Activated CD8-positive, alpha-beta T cell treated with anti-CD3 and anti-CD28 coated beads, Interleukin-2, amount 10 ng/mL, durations not matched to agents 7 days and 5 days (primary cell): ENCODE measurements around the gene MSI2. TPM values are rescaled to one million over a fixed set of nuclear protein-coding genes. Genes with fewer than 3 reads are reported as not detected.
"Not testable (repeated sequence)": the region's sequence is repeated elsewhere in the genome, so short reads cannot be mapped to it uniquely, and the experiment has no call there.

Experiments used
- ATAC-seq: fragments of 150-1000 bp; cut with Tn5 transposase; one replicate; pipeline ENCODE4 v1.10.0; 2021; ENCODE audit warnings: moderate library complexity
- CTCF ChIA-PET: fragments of 350-600 bp; sonication (Branson Sonifier 250); formaldehyde crosslinking; loops from one replicate; lab custom pipeline; 2021; ENCODE audit warnings: antibody characterized with exemption; lab: Charles Lee
- POLR2A ChIA-PET: fragments of 350-600 bp; sonication (Branson Sonifier 250); formaldehyde crosslinking; loops from one replicate; lab custom pipeline; 2021; ENCODE audit warnings: antibody characterized with exemption; lab: Charles Lee
- DNase-seq: peaks from one replicate; pipeline ENCODE4 v3.0.0-alpha.2; 2020
- H3K27ac Mint-ChIP-seq: one replicate; pipeline ENCODE4 v1.8.0; 2021; ENCODE audit warnings: mild to moderate bottlenecking, mixed read lengths
- H3K27me3 Mint-ChIP-seq: one replicate; pipeline ENCODE4 v1.8.0; 2021; ENCODE audit warnings: low read depth, mixed read lengths
- H3K36me3 Mint-ChIP-seq: one replicate; pipeline ENCODE4 v1.8.0; 2021; ENCODE audit warnings: low read depth, mixed read lengths
- H3K4me1 Mint-ChIP-seq: one replicate; pipeline ENCODE4 v1.8.0; 2021; ENCODE audit warnings: low read depth, mixed read lengths
- H3K4me3 Mint-ChIP-seq: one replicate; pipeline ENCODE4 v1.8.0; 2021; ENCODE audit warnings: mild to moderate bottlenecking, mixed read lengths
- H3K9me3 Mint-ChIP-seq: one replicate; pipeline ENCODE4 v1.8.0; 2022; ENCODE audit warnings: mixed read lengths; ENCODE audit not compliant: insufficient read depth
- total RNA-seq, 2 experiments: library from RNA; stranded (reverse); gene quantifications; one replicate each; pipeline ENCODE4 v1.2.3, GENCODE V29; 2021

MSI2 gene
- total RNA-seq, 2 experiments from 2014 or later = 123 to 125 TPM

DNA sequence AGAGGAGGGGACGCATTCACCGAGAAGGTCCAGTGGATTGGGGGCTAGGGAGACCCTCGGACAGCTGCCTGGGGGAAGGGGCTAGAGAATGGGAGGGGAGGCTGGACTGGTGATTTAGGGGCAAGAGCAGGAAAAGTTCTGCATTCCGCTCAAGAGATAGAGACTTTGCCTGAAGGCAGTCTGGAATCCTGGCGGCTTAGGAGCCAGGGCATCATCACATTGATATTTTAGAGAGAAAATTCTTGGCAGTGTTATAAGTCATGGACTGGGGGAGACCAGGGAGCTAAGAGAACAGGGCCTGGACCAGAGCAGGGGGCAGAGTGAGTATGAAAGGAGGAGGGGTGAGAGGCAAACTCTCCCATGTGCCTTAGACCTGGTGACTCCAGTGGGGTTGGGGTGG lies 35.8 kb downstream of the MSI2 start:
- ATAC-seq (no peak), DNase-seq (no peak)
- Mint-ChIP-seq H3K4me3 (no peak overlapping the region), H3K27ac (no peak overlapping the region), H3K36me3 (peaks cover 43% of the 10 kb centered on the region), H3K4me1 (peaks cover 47% of the 10 kb centered on the region), H3K27me3 (no peaks in the 10 kb centered on the region), H3K9me3 (no peaks in the 10 kb centered on the region)
- POLR2A ChIA-PET = no interaction called here
- CTCF ChIA-PET = no interaction called here

DNA sequence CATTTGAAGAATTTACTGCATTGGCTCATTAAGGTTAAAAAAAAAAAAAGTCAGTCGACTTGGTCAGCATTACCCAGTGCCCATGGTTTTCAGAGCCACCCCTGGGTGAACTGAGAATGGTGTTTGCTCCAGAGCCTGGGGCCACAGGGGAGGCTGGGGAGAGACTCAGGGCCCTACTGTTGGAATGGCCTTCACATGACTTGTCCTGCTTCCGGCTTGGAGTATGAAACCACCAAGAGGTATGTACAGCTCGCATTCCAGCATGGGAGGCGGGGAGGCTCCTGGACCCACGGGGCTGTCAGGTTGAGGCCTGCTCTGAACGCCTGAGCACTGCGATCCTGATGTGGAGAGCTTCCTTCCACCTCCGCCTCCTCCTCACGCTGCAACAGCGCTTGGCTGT lies 36.8 kb downstream of the MSI2 start:
- no peak overlapping the region for H3K4me3 Mint-ChIP-seq
- H3K27ac Mint-ChIP-seq = no peak overlapping the region
- H3K9me3 Mint-ChIP-seq = peaks cover 5% of the 10 kb centered on the region
- ChIA-PET POLR2A (no interaction called here), CTCF (no interaction called here)
- peaks cover 38% of the 10 kb centered on the region for H3K4me1 Mint-ChIP-seq
- peaks cover 42% of the 10 kb centered on the region for H3K36me3 Mint-ChIP-seq
- H3K27me3 Mint-ChIP-seq = no peaks in the 10 kb centered on the region
- DNase-seq (no peak), ATAC-seq (no peak)

GRCh38 chr17:57294101-57294500 lies 37.8 kb downstream of the MSI2 start:
- Mint-ChIP-seq H3K4me1 (peaks cover 30% of the 10 kb centered on the region), H3K27me3 (no peaks in the 10 kb centered on the region), H3K36me3 (peaks cover 48% of the 10 kb centered on the region), H3K9me3 (peaks cover 11% of the 10 kb centered on the region), H3K4me3 (no peak overlapping the region), H3K27ac (peak overlapping the region; percentile 13)
- ATAC-seq (no peak), DNase-seq (no peak)
- CTCF ChIA-PET = interaction anchor here (1.4 kb wide), 1 partner anchor 51 kb away, joined by 3 read pairs; no protein-coding TSS in a partner anchor
- POLR2A ChIA-PET = no interaction called here

GRCh38 chr17:57294629-57295501 lies 38.5 kb downstream of the MSI2 start:
- H3K36me3 Mint-ChIP-seq = peaks cover 50% of the 10 kb centered on the region
- ATAC-seq (peak; percentile 87), DNase-seq (peak; percentile 53)
- ChIA-PET POLR2A (no interaction called here), CTCF (interaction anchor here (1.4 kb wide), 1 partner anchor 52 kb away, joined by 3 read pairs; no protein-coding TSS in a partner anchor)
- H3K4me3 Mint-ChIP-seq = no peak overlapping the region
- peaks cover 15% of the 10 kb centered on the region for H3K9me3 Mint-ChIP-seq
- peak overlapping the region; percentile 47 for H3K27ac Mint-ChIP-seq
- peaks cover 30% of the 10 kb centered on the region for H3K4me1 Mint-ChIP-seq
- H3K27me3 Mint-ChIP-seq = no peaks in the 10 kb centered on the region

DNA sequence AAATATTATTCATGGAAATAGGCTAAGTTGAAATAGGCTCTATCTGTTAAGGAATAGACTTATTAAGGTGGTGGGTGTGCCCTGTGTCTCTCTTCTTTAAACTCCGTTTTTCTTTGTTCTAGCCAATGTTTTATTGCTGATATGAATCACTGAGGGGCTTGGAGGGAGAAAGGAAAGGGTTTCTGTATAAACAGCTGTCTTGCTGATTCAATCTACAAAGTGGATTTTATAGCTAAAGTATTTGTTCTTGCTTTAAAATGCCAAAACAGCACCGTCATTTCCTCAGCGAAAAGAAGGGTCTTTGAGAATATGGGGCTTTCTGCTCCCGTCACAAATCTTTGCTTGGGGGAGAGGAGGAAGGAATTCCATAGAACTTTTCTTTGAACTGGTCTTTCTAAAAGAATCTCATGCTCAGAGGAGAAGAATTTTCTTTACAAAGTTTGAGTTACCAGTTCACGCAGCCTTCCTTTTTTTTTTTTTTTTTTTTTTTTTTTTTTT lies 39.3 kb downstream of the MSI2 start:
- peaks cover 56% of the 10 kb centered on the region for H3K36me3 Mint-ChIP-seq
- H3K4me3 Mint-ChIP-seq = no peak overlapping the region
- POLR2A ChIA-PET = no interaction called here
- DNase-seq (no peak), ATAC-seq (peak; percentile 27)
- peak overlapping the region; percentile 22 for H3K27ac Mint-ChIP-seq
- H3K9me3 Mint-ChIP-seq = peaks cover 17% of the 10 kb centered on the region
- no peaks in the 10 kb centered on the region for H3K27me3 Mint-ChIP-seq
- peaks cover 30% of the 10 kb centered on the region for H3K4me1 Mint-ChIP-seq
- CTCF ChIA-PET = interaction anchor here (0.7 to 1.4 kb wide), 2 partner anchors 11 to 53 kb away, joined by 3 read pairs; no protein-coding TSS in a partner anchor

DNA sequence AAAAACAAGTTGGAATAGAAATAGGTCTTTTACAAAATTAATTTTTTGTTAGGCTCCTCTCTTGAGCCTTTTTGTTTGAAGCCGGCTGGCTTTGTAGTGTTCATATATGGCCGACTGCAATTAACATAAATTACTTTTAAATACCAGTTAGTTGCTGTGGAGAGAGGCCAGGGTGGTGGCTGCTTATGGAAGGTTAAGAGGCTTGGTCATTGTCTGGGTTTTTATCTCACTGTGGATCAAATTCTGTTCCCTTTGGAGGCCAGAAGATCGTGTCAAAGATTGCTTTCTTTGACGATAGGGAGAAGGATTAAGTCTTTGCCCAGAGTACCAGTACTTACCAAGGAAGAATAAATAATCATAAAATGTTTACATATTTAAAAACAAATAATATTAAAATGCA lies 39.9 kb downstream of the MSI2 start:
- H3K4me1 Mint-ChIP-seq = peaks cover 33% of the 10 kb centered on the region
- peaks cover 17% of the 10 kb centered on the region for H3K9me3 Mint-ChIP-seq
- H3K4me3 Mint-ChIP-seq = no peak overlapping the region
- ATAC-seq (no peak), DNase-seq (no peak)
- POLR2A ChIA-PET = no interaction called here
- CTCF ChIA-PET = interaction anchor here (0.7 kb wide), 1 partner anchor 11 kb away, joined by 3 read pairs; no protein-coding TSS in a partner anchor
- H3K27me3 Mint-ChIP-seq = no peaks in the 10 kb centered on the region
- H3K27ac Mint-ChIP-seq = no peak overlapping the region
- H3K36me3 Mint-ChIP-seq = peaks cover 59% of the 10 kb centered on the region

DNA sequence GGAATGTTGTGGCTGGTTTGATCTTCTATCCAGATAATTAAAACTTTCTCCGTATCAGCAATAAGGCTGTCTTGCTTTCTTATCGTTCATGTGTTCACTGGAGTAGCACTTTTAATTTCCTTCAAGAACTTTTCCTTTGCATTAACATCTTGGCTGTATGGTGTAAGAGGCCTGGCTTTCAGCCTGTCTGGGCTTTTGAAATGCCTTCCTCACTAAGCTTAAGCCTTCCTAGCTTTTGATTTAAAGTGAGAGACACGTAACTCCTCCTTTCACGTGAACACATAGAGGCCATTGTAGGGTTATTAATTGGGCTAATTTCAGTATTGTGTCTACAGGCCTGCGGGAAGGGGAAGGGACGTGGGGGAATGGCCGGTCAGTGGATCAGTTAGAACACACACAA lies 42.9 kb downstream of the MSI2 start:
- Mint-ChIP-seq H3K27ac (no peak overlapping the region), H3K4me1 (peaks cover 49% of the 10 kb centered on the region), H3K9me3 (peaks cover 17% of the 10 kb centered on the region), H3K36me3 (peaks cover 71% of the 10 kb centered on the region), H3K27me3 (no peaks in the 10 kb centered on the region), H3K4me3 (no peak overlapping the region)
- ChIA-PET CTCF (interaction anchor here (0.8 to 1.4 kb wide), 2 partner anchors 14 to 56 kb away, joined by 3 read pairs; no protein-coding TSS in a partner anchor), POLR2A (interaction anchor here (0.7 to 0.8 kb wide), 2 partner anchors 42 to 704 kb away, joined by 3 read pairs; no protein-coding TSS in a partner anchor)
- DNase-seq = no peak
- ATAC-seq = no peak

- CTCF ChIA-PET = interaction anchor here (1.0 kb wide), 1 partner anchor 57 kb away, joined by 4 read pairs; no protein-coding TSS in a partner anchor
Observed at GRCh38 chr17:57300592-57300991, 44.3 kb downstream of the MSI2 start.

DNA sequence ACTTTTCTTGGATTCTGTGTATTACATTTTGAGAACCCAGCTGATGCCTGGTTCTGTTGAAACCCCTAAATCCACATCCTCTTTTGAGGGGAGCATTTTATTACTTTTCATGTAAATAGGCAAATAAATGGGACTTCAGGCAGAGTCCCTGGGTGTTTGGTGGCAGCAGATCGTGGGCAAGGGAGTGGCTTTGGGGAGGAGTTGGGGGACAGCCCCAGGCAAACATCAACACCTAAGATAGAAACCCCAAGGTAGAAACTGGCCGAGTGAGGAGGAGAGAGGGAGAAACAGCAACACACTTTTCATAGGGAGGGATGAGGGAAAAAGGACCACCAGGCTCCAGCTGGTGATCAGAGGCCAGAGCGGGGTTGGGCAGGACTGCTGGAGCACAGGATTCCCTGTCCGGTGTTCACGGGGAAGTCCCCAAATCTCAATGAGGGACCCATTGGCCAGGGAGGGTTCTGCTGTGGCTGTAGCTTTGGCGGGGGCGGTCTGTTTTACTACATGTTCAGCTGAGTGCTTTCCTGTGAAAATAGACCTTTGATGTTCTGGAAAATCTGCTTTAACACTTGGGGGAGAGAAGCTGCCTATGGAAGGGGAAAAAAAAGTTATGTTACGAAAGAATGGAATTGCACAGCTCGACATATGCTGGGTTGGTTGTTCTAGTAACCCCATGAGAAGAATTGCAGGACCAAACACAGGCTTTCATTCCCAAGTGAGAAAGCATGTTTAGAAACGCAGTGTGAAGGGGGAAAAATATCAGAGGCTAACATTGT lies 46.6 kb downstream of the MSI2 start:
- Mint-ChIP-seq H3K4me3 (peak overlapping the region; percentile 7), H3K27me3 (no peaks in the 10 kb centered on the region), H3K36me3 (peaks cover 60% of the 10 kb centered on the region), H3K27ac (peak overlapping the region; percentile 31), H3K4me1 (peaks cover 36% of the 10 kb centered on the region), H3K9me3 (peaks cover 14% of the 10 kb centered on the region)
- POLR2A ChIA-PET = no interaction called here
- no peak for DNase-seq
- CTCF ChIA-PET = interaction anchor here (1.0 to 2.0 kb wide), 3 partner anchors 59 to 480 kb away, joined by 3 to 5 read pairs (median 3); no protein-coding TSS in a partner anchor
- ATAC-seq = no peak

More at GRCh38 chr17:57300592-57300991, 44.3 kb downstream of the MSI2 start:
- Mint-ChIP-seq H3K36me3 (peaks cover 62% of the 10 kb centered on the region), H3K4me1 (peaks cover 35% of the 10 kb centered on the region), H3K9me3 (peaks cover 17% of the 10 kb centered on the region)
- POLR2A ChIA-PET, H3K4me3 Mint-ChIP-seq, DNase-seq, H3K27ac Mint-ChIP-seq, ATAC-seq, H3K27me3 Mint-ChIP-seq: not testable (repeated sequence)

GRCh38 chr17:57305144-57305728 lies 48.9 kb downstream of the MSI2 start:
- ChIA-PET POLR2A (interaction anchor here (0.6 kb wide), 1 partner anchor 300 kb away, joined by 3 read pairs; no protein-coding TSS in a partner anchor), CTCF (interaction anchor here (2.0 kb wide), 1 partner anchor 62 kb away, joined by 5 read pairs; no protein-coding TSS in a partner anchor)
- H3K4me1 Mint-ChIP-seq = peaks cover 41% of the 10 kb centered on the region
- no peak overlapping the region for H3K27ac Mint-ChIP-seq
- H3K36me3 Mint-ChIP-seq = peaks cover 45% of the 10 kb centered on the region
- no peak for DNase-seq
- H3K9me3 Mint-ChIP-seq = no peaks in the 10 kb centered on the region
- no peak overlapping the region for H3K4me3 Mint-ChIP-seq
- ATAC-seq = no peak
- H3K27me3 Mint-ChIP-seq = no peaks in the 10 kb centered on the region
